C4-2B (cell line): ENCODE results near the gene PPP3CA.

Experiments used
- CTCF ChIP-seq: fragments of 450-650 bp; conservative IDR thresholded peaks from 2 replicates; pipeline ENCODE4 v1.5.1; 2017; ENCODE audit warnings: mild to moderate bottlenecking
- ZFX ChIP-seq: fragments of 450-650 bp; IDR thresholded peaks from 2 replicates; pipeline ENCODE4 v1.6.1; 2017

- TF ChIP-seq CTCF (no peak), ZFX (no peak)
Measured at GRCh38 chr4:101251261-101251660, 96.1 kb downstream of the PPP3CA start.
